GM23248 (cell line): ENCODE measurements around the gene TTC39A. TPM values are rescaled to one million over a fixed set of nuclear protein-coding genes. Genes with fewer than 3 reads are reported as not detected.

Source experiments
- DNase-seq: peaks from one replicate; pipeline ENCODE4 v3.0.0-alpha.2; 2015
- H2AFZ ChIP-seq: fragments of 200-600 bp; sonication (generic); 2 replicates; pipeline ENCODE4 v1.6.1; 2016; ENCODE audit warnings: antibody characterized with exemption
- H3F3A ChIP-seq: fragments of 200-600 bp; sonication (generic); 2 replicates; pipeline ENCODE4 v1.6.1; 2016; ENCODE audit warnings: mild to moderate bottlenecking, antibody characterized with exemption, mixed run types; ENCODE audit not compliant: insufficient read depth
- H3K27ac ChIP-seq: fragments of 200-600 bp; sonication (generic); 2 replicates; pipeline ENCODE4 v1.5.1; 2016; ENCODE audit warnings: mild to moderate bottlenecking
- H3K27me3 ChIP-seq: fragments of 200-600 bp; sonication (generic); replicated peaks from 2 replicates; pipeline ENCODE4 v1.6.1; 2016; ENCODE audit warnings: mild to moderate bottlenecking; ENCODE audit not compliant: insufficient read depth
- H3K36me3 ChIP-seq: fragments of 200-600 bp; sonication (generic); 2 replicates; pipeline ENCODE4 v1.6.1; 2016; ENCODE audit warnings: low read depth, mild to moderate bottlenecking
- H3K4me1 ChIP-seq: fragments of 200-600 bp; sonication (generic); 2 replicates; pipeline ENCODE4 v1.6.1; 2016; ENCODE audit warnings: mild to moderate bottlenecking; ENCODE audit not compliant: insufficient read depth
- H3K4me2 ChIP-seq: fragments of 200-600 bp; sonication (generic); one replicate; pipeline ENCODE4 v1.6.1; 2016; ENCODE audit warnings: mild to moderate bottlenecking; ENCODE audit not compliant: unreplicated experiment
- H3K4me3 ChIP-seq: fragments of 200-600 bp; sonication (generic); 2 replicates; pipeline ENCODE4 v1.5.1; 2016; ENCODE audit warnings: mild to moderate bottlenecking
- H3K79me2 ChIP-seq: fragments of 200-600 bp; sonication (generic); 2 replicates; pipeline ENCODE4 v1.6.1; 2016; ENCODE audit warnings: mild to moderate bottlenecking; ENCODE audit not compliant: insufficient read depth
- H3K9ac ChIP-seq: fragments of 200-600 bp; sonication (generic); 2 replicates; pipeline ENCODE4 v1.6.1; 2016; ENCODE audit warnings: mild to moderate bottlenecking
- H3K9me2 ChIP-seq: fragments of 200-600 bp; sonication (generic); 2 replicates; pipeline ENCODE4 v1.6.1; 2016; ENCODE audit warnings: mixed run types, mild to moderate bottlenecking, moderate library complexity; ENCODE audit not compliant: insufficient read depth
- H3K9me3 ChIP-seq: fragments of 200-600 bp; sonication (generic); one replicate; pipeline ENCODE4 v1.6.1; 2017; ENCODE audit warnings: low read depth
- H4K20me1 ChIP-seq: fragments of 200-600 bp; sonication (generic); 2 replicates; pipeline ENCODE4 v1.6.0; 2016; ENCODE audit not compliant: insufficient read depth
- EZH2 ChIP-seq: fragments of 200-600 bp; sonication (generic); IDR thresholded peaks from 2 replicates; pipeline ENCODE4 v1.6.1; 2018; ENCODE audit warnings: antibody characterized with exemption, mild to moderate bottlenecking; ENCODE audit not compliant: insufficient read depth, poor library complexity, severe bottlenecking
- EZH2phosphoT487 ChIP-seq: fragments of 200-600 bp; sonication (generic); IDR thresholded peaks from 2 replicates; pipeline ENCODE4 v1.6.1; 2018; ENCODE audit warnings: antibody characterized with exemption, moderate library complexity, mild to moderate bottlenecking, low read depth; ENCODE audit not compliant: insufficient read depth
- WGBS, 2 experiments: methylation state at CpG; one replicate each; pipeline ENCODE4 v1.1.6; 2015 to 2017; ENCODE audit warnings: low lambda C conversion rate in 2 of 2, low coverage in 1 of 2; ENCODE audit errors: missing lambda C conversion rate in 2 of 2; 5-methylcytosine and 5-hydroxymethylcytosine counted together
- in situ Hi-C: fragments of 300-500 bp; cut with MboI; formaldehyde crosslinking; loops from 2 replicates; pipeline ENCODE4 v1.15.0; 2020
- polyA plus RNA-seq: library from polyadenylated mRNA; unstranded; fragments of >200 nt; fragmentation: Nextera tagmentation; extraction: Ambion mirVana; gene quantifications from 2 replicates; pipeline ENCODE4 v1.2.1, GENCODE V29; 2016
- total RNA-seq: library from RNA; depleted of rRNA; stranded (reverse); fragments of >200 nt; shearing (Covaris generic); gene quantifications from 2 replicates; pipeline ENCODE4 v1.2.3, GENCODE V29; 2014

The TTC39A gene
- total and polyA plus RNA-seq, 2 experiments from 2014 or later = 0.15 TPM; not detected in 1

DNA sequence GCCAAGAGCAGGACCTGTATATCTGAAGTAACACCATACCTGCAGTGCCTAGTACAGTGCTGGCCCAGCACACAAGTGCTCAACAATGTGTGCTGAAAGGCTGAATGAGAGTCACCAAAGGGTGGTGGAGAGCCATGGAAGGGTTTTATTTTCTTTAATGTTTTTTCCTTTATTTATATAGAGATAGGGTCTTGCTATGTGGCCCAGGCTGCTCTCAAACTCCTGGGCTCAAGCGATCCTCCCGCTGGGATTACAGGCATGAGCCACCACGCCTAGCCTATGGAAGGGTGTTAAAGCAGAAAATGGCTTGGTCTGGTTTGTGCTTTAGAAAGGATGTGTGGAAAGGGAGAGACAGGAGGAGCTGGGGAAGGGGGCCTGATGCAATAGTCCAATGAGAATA lies 13.3 kb upstream of the TTC39A start:
- H3F3A ChIP-seq = no peaks in the 10 kb centered on the region
- no peaks in the 10 kb centered on the region for H3K9me2 ChIP-seq
- no peak overlapping the region for H3K4me2 ChIP-seq
- H3K27ac ChIP-seq = no peak overlapping the region
- H3K79me2 ChIP-seq = no peaks in the 10 kb centered on the region
- H3K4me3 ChIP-seq = no peak overlapping the region
- H3K9ac ChIP-seq = no peak overlapping the region
- TF ChIP-seq EZH2 = no peak
- no peak for TF ChIP-seq EZH2phosphoT487
- no peaks in the 10 kb centered on the region for H3K4me1 ChIP-seq
- WGBS, 2 experiments = 92 to 98% methylated on average over 3 of the region's 3 CpGs
- no peaks in the 10 kb centered on the region for H3K36me3 ChIP-seq
- no peak for DNase-seq
- in situ Hi-C loops = no loop called here
- H3K9me3 ChIP-seq = no peaks in the 10 kb centered on the region
- peaks cover 17% of the 10 kb centered on the region for H3K27me3 ChIP-seq
- no peaks in the 10 kb centered on the region for H4K20me1 ChIP-seq
- H2AFZ ChIP-seq = no peak overlapping the region

DNA sequence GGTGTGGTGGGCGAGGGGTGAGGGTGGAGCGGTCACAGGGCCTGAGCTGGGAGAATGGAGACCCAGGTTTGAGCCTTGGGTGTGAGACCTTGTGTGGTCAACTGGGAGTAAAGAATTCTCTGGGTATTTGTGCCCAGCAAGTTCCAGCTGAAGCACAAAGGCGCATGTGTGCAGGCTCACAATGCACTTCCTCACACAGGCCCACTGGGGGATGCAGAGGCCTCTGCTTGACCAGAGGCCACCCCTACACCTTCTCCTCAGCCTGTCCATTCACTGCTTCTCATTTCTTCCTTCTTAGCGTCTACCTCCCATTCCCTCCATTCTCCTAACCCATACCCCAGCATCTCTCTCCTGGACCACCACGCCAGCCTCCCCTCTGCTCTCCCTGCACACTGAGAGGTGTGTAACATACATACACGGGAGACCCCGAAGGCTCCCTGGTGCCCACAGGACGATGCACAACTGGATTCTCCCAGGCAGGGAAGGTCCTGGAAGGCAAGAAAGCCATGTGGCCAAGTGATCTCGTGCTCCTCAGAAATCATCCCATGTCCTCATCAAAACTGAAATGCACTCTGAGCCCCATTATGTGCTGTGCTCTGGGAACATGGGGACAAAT lies 12.3 kb upstream of the TTC39A start:
- Histone ChIP-seq H3K9me3 (no peaks in the 10 kb centered on the region), H3F3A (no peaks in the 10 kb centered on the region), H4K20me1 (no peaks in the 10 kb centered on the region), H3K9me2 (no peaks in the 10 kb centered on the region), H3K4me3 (no peak overlapping the region), H3K4me2 (no peak overlapping the region), H3K9ac (no peak overlapping the region), H3K27me3 (peaks cover 17% of the 10 kb centered on the region), H3K27ac (no peak overlapping the region), H3K36me3 (no peaks in the 10 kb centered on the region), H3K4me1 (no peaks in the 10 kb centered on the region), H2AFZ (no peak overlapping the region), H3K79me2 (no peaks in the 10 kb centered on the region)
- WGBS, 2 experiments = 81 to 85% methylated on average over 9 of the region's 9 CpGs
- in situ Hi-C loops = no loop called here
- no peak for DNase-seq
- TF ChIP-seq EZH2phosphoT487 = no peak
- TF ChIP-seq EZH2 = no peak

GRCh38 chr1:51341876-51342496 lies 11.6 kb upstream of the TTC39A start:
- Histone ChIP-seq H3K27ac (no peak overlapping the region), H4K20me1 (no peaks in the 10 kb centered on the region), H3K9me2 (no peaks in the 10 kb centered on the region), H3K79me2 (no peaks in the 10 kb centered on the region), H3K4me2 (no peak overlapping the region), H3K27me3 (peaks cover 17% of the 10 kb centered on the region), H3K4me3 (no peak overlapping the region), H3K9ac (no peak overlapping the region), H3K4me1 (no peaks in the 10 kb centered on the region), H3K9me3 (no peaks in the 10 kb centered on the region), H2AFZ (no peak overlapping the region), H3F3A (no peaks in the 10 kb centered on the region), H3K36me3 (no peaks in the 10 kb centered on the region)
- 75 to 84% methylated on average over 4 of the region's 4 CpGs for WGBS, 2 experiments
- no peak for TF ChIP-seq EZH2
- TF ChIP-seq EZH2phosphoT487 = no peak
- DNase-seq = no peak
- in situ Hi-C loops = no loop called here

GRCh38 chr1:51340380-51340779 lies 10.0 kb upstream of the TTC39A start:
- DNase-seq = no peak
- Histone ChIP-seq H2AFZ (no peak overlapping the region), H4K20me1 (no peaks in the 10 kb centered on the region), H3K9me3 (no peaks in the 10 kb centered on the region), H3K4me3 (no peak overlapping the region), H3K4me2 (no peak overlapping the region), H3K9ac (no peak overlapping the region), H3K9me2 (no peaks in the 10 kb centered on the region), H3K79me2 (no peaks in the 10 kb centered on the region), H3K4me1 (no peaks in the 10 kb centered on the region), H3K36me3 (no peaks in the 10 kb centered on the region), H3K27ac (no peak overlapping the region), H3F3A (no peaks in the 10 kb centered on the region), H3K27me3 (peaks cover 17% of the 10 kb centered on the region)
- in situ Hi-C loops = no loop called here
- TF ChIP-seq EZH2phosphoT487 (no peak), EZH2 (no peak)
- 90 to 92% methylated on average over 5 to 6 of the region's 6 CpGs for WGBS, 2 experiments
